ENCODE data around the gene MT1E.
"Not testable (repeated sequence)": the region's sequence is repeated elsewhere in the genome, so short reads cannot be mapped to it uniquely, and the experiment has no call there.

Gene MT1E

GRCh38 chr16:56672761-56673536 lies 47.4 kb downstream of the MT1E start:
- DNase-seq = no peak

- DNase-seq = no peak
Measured at GRCh38 chr16:56673921-56674320, 48.3 kb downstream of the MT1E start.

- DNase-seq = not testable (repeated sequence)
Measured at GRCh38 chr16:56674570-56674969, 49.0 kb downstream of the MT1E start.

- DNase-seq = peak; percentile 20
Measured at GRCh38 chr16:56675685-56676210, 50.2 kb downstream of the MT1E start.

Data from activated CD4-positive, alpha-beta T cell treated with anti-CD3 and anti-CD28 coated beads, Interleukin-2, amount 50 U/mL, for 16 hours (primary cell).